Activated naive CD8-positive, alpha-beta T cell (primary cell): ENCODE data around the gene GAL3ST3.

Experiments used
- H3K27ac Mint-ChIP-seq: one replicate; pipeline ENCODE4 v1.8.0; 2021; ENCODE audit warnings: mixed read lengths
- H3K27me3 Mint-ChIP-seq: one replicate; pipeline ENCODE4 v1.8.0; 2021; ENCODE audit warnings: mixed read lengths
- H3K36me3 Mint-ChIP-seq: one replicate; pipeline ENCODE4 v1.8.0; 2021; ENCODE audit warnings: mixed read lengths
- H3K4me1 Mint-ChIP-seq: one replicate; pipeline ENCODE4 v1.8.0; 2021; ENCODE audit warnings: low read depth, mixed read lengths
- H3K4me3 Mint-ChIP-seq: one replicate; pipeline ENCODE4 v1.8.0; 2021; ENCODE audit warnings: mild to moderate bottlenecking, mixed read lengths
- H3K9me3 Mint-ChIP-seq: one replicate; pipeline ENCODE4 v1.8.0; 2021; ENCODE audit warnings: low read depth, mixed read lengths

GAL3ST3 gene

GRCh38 chr11:66075273-66075672 is 26.3 kb upstream of the GAL3ST3 start:
- no peaks in the 10 kb centered on the region for H3K9me3 Mint-ChIP-seq
- no peak overlapping the region for H3K4me3 Mint-ChIP-seq
- peak overlapping the region; percentile 16 for H3K27ac Mint-ChIP-seq
- H3K27me3 Mint-ChIP-seq = no peaks in the 10 kb centered on the region
- H3K36me3 Mint-ChIP-seq = peaks cover 7% of the 10 kb centered on the region
- peaks cover 84% of the 10 kb centered on the region for H3K4me1 Mint-ChIP-seq

GRCh38 chr11:66073669-66074068 is 24.7 kb upstream of the GAL3ST3 start:
- Mint-ChIP-seq H3K9me3 (no peaks in the 10 kb centered on the region), H3K27ac (no peak overlapping the region), H3K4me3 (peak overlapping the region; percentile 20), H3K27me3 (no peaks in the 10 kb centered on the region), H3K36me3 (peaks cover 7% of the 10 kb centered on the region), H3K4me1 (peaks cover 76% of the 10 kb centered on the region)

GRCh38 chr11:66072518-66072917 is 23.6 kb upstream of the GAL3ST3 start:
- Mint-ChIP-seq H3K27ac (peak overlapping the region; percentile 93), H3K27me3 (no peaks in the 10 kb centered on the region), H3K4me1 (peaks cover 79% of the 10 kb centered on the region), H3K36me3 (peaks cover 5% of the 10 kb centered on the region), H3K9me3 (no peaks in the 10 kb centered on the region), H3K4me3 (peak overlapping the region; percentile 96)

- no peaks in the 10 kb centered on the region for H3K9me3 Mint-ChIP-seq
- H3K27ac Mint-ChIP-seq = peak overlapping the region; percentile 93
- no peaks in the 10 kb centered on the region for H3K27me3 Mint-ChIP-seq
- H3K4me3 Mint-ChIP-seq = peak overlapping the region; percentile 96
- H3K36me3 Mint-ChIP-seq = peaks cover 3% of the 10 kb centered on the region
- peaks cover 79% of the 10 kb centered on the region for H3K4me1 Mint-ChIP-seq
These were observed 23.1 kb upstream of the GAL3ST3 start for GRCh38 chr11:66072081-66072480.

GRCh38 chr11:66071381-66071801 is 22.4 kb upstream of the GAL3ST3 start:
- peaks cover 80% of the 10 kb centered on the region for H3K4me1 Mint-ChIP-seq
- H3K27me3 Mint-ChIP-seq = no peaks in the 10 kb centered on the region
- H3K36me3 Mint-ChIP-seq = peaks cover 3% of the 10 kb centered on the region
- H3K4me3 Mint-ChIP-seq = peak overlapping the region; percentile 96
- peak overlapping the region; percentile 93 for H3K27ac Mint-ChIP-seq
- H3K9me3 Mint-ChIP-seq = no peaks in the 10 kb centered on the region

GRCh38 chr11:66070604-66071380 is 21.8 kb upstream of the GAL3ST3 start:
- peaks cover 3% of the 10 kb centered on the region for H3K36me3 Mint-ChIP-seq
- peak overlapping the region; percentile 96 for H3K4me3 Mint-ChIP-seq
- no peaks in the 10 kb centered on the region for H3K27me3 Mint-ChIP-seq
- peaks cover 78% of the 10 kb centered on the region for H3K4me1 Mint-ChIP-seq
- H3K9me3 Mint-ChIP-seq = no peaks in the 10 kb centered on the region
- H3K27ac Mint-ChIP-seq = peak overlapping the region; percentile 93

- H3K4me1 Mint-ChIP-seq = peaks cover 74% of the 10 kb centered on the region
- peak within 1 kb of the TSS; percentile 93 for H3K27ac Mint-ChIP-seq
These were observed 21.0 kb upstream of the GAL3ST3 start, which contains the start of gene PACS1 for GRCh38 chr11:66069715-66070603. PACS1 (plus strand) TSS chr11:66070272; CDS start chr11:66070487, 215 bp downstream.

GRCh38 chr11:66068923-66069714 is 20.2 kb upstream of the GAL3ST3 start:
- H3K27ac Mint-ChIP-seq = peak overlapping the region; percentile 93
- H3K36me3 Mint-ChIP-seq = peaks cover 11% of the 10 kb centered on the region
- H3K27me3 Mint-ChIP-seq = no peaks in the 10 kb centered on the region
- H3K4me3 Mint-ChIP-seq = peak overlapping the region; percentile 88
- no peaks in the 10 kb centered on the region for H3K9me3 Mint-ChIP-seq
- H3K4me1 Mint-ChIP-seq = peaks cover 69% of the 10 kb centered on the region

More at GRCh38 chr11:66069715-66070603, 21.0 kb upstream of the GAL3ST3 start, which contains the start of gene PACS1:
- Mint-ChIP-seq H3K9me3 (no peaks in the 10 kb centered on the region), H3K36me3 (peaks cover 7% of the 10 kb centered on the region), H3K4me3 (peak within 1 kb of the TSS; percentile 96), H3K27me3 (no peaks in the 10 kb centered on the region)

GRCh38 chr11:66068154-66068821 is 19.3 kb upstream of the GAL3ST3 start:
- peak overlapping the region; percentile 88 for H3K4me3 Mint-ChIP-seq
- H3K9me3 Mint-ChIP-seq = no peaks in the 10 kb centered on the region
- peaks cover 62% of the 10 kb centered on the region for H3K4me1 Mint-ChIP-seq
- peaks cover 13% of the 10 kb centered on the region for H3K36me3 Mint-ChIP-seq
- H3K27me3 Mint-ChIP-seq = no peaks in the 10 kb centered on the region
- H3K27ac Mint-ChIP-seq = peak overlapping the region; percentile 93

- Mint-ChIP-seq H3K4me1 (peaks cover 57% of the 10 kb centered on the region), H3K9me3 (no peaks in the 10 kb centered on the region), H3K4me3 (no peak overlapping the region), H3K27me3 (no peaks in the 10 kb centered on the region), H3K36me3 (peaks cover 20% of the 10 kb centered on the region), H3K27ac (peak overlapping the region; percentile 93)
These were observed 18.7 kb upstream of the GAL3ST3 start for GRCh38 chr11:66067640-66068039.

- Mint-ChIP-seq H3K36me3 (peaks cover 22% of the 10 kb centered on the region), H3K4me1 (peaks cover 50% of the 10 kb centered on the region), H3K27ac (peak overlapping the region; percentile 82), H3K4me3 (no peak overlapping the region), H3K27me3 (no peaks in the 10 kb centered on the region), H3K9me3 (no peaks in the 10 kb centered on the region)
These were observed 17.8 kb upstream of the GAL3ST3 start for GRCh38 chr11:66066751-66067150.

- peaks cover 30% of the 10 kb centered on the region for H3K36me3 Mint-ChIP-seq
- no peak overlapping the region for H3K27ac Mint-ChIP-seq
- H3K9me3 Mint-ChIP-seq = no peaks in the 10 kb centered on the region
- no peak overlapping the region for H3K4me3 Mint-ChIP-seq
- H3K4me1 Mint-ChIP-seq = peaks cover 57% of the 10 kb centered on the region
- H3K27me3 Mint-ChIP-seq = no peaks in the 10 kb centered on the region
These were observed 15.6 kb upstream of the GAL3ST3 start for GRCh38 chr11:66064571-66064970.

GRCh38 chr11:66063900-66064299 is 14.9 kb upstream of the GAL3ST3 start:
- H3K4me1 Mint-ChIP-seq = peaks cover 50% of the 10 kb centered on the region
- no peaks in the 10 kb centered on the region for H3K27me3 Mint-ChIP-seq
- no peaks in the 10 kb centered on the region for H3K9me3 Mint-ChIP-seq
- peak overlapping the region; percentile 62 for H3K27ac Mint-ChIP-seq
- peaks cover 30% of the 10 kb centered on the region for H3K36me3 Mint-ChIP-seq
- H3K4me3 Mint-ChIP-seq = no peak overlapping the region

- Mint-ChIP-seq H3K4me3 (peak overlapping the region; percentile 27), H3K27me3 (no peaks in the 10 kb centered on the region), H3K9me3 (no peaks in the 10 kb centered on the region), H3K36me3 (peaks cover 30% of the 10 kb centered on the region), H3K4me1 (peaks cover 38% of the 10 kb centered on the region), H3K27ac (peak overlapping the region; percentile 83)
These were observed 13.4 kb upstream of the GAL3ST3 start for GRCh38 chr11:66062408-66062807.
